ENCODE results near the gene DHRSX.
"Not testable (repeated sequence)": the region's sequence is repeated elsewhere in the genome, so short reads cannot be mapped to it uniquely, and the experiment has no call there.

Gene DHRSX

GRCh38 chrX:2517055-2517454 lies 16.3 kb upstream of the DHRSX start:
- no peak for FAIRE-seq

- FAIRE-seq: no peak
These were observed 15.8 kb upstream of the DHRSX start for GRCh38 chrX:2516623-2517022.

- FAIRE-seq: no peak
These were observed 13.4 kb upstream of the DHRSX start for GRCh38 chrX:2514131-2514530.

GRCh38 chrX:2513121-2513664 lies 12.4 kb upstream of the DHRSX start:
- FAIRE-seq: no peak

GRCh38 chrX:2512501-2512900 lies 11.7 kb upstream of the DHRSX start:
- FAIRE-seq: no peak

- FAIRE-seq: no peak
These were observed 10.6 kb upstream of the DHRSX start for GRCh38 chrX:2511326-2511725.

- FAIRE-seq: no peak
These were observed 8.0 kb upstream of the DHRSX start for GRCh38 chrX:2508648-2509335.

- no peak for FAIRE-seq
These were observed 7.3 kb upstream of the DHRSX start for GRCh38 chrX:2507904-2508627.

- FAIRE-seq: no peak
These were observed 6.4 kb upstream of the DHRSX start for GRCh38 chrX:2507196-2507595.

GRCh38 chrX:2505341-2505740 lies 4.6 kb upstream of the DHRSX start:
- FAIRE-seq: not testable (repeated sequence)

- no peak for FAIRE-seq
These were observed 4.0 kb upstream of the DHRSX start for GRCh38 chrX:2504706-2505332.

GRCh38 chrX:2503591-2504500 lies 3.1 kb upstream of the DHRSX start:
- no peak for FAIRE-seq

GRCh38 chrX:2502668-2503519 lies 2.1 kb upstream of the DHRSX start:
- no peak for FAIRE-seq

- FAIRE-seq: no peak
These were observed 1.4 kb upstream of the DHRSX start for GRCh38 chrX:2502120-2502667.

- no peak for FAIRE-seq
These were observed 855 bp upstream of the DHRSX start for GRCh38 chrX:2501559-2502102.

- no peak for FAIRE-seq
These were observed 529 bp downstream of the DHRSX start for GRCh38 chrX:2500091-2500802.

GRCh38 chrX:2499507-2499906 lies 1.3 kb downstream of the DHRSX start:
- FAIRE-seq: no peak

- FAIRE-seq: no peak
These were observed 1.9 kb downstream of the DHRSX start for GRCh38 chrX:2498781-2499302.

- FAIRE-seq: no peak
These were observed 2.6 kb downstream of the DHRSX start for GRCh38 chrX:2497961-2498780.

All from A204.1 (cell line).